ENCODE data around the gene GATM.
"Not testable (repeated sequence)": the region's sequence is repeated elsewhere in the genome, so short reads cannot be mapped to it uniquely, and the experiment has no call there.

Gene GATM

DNA sequence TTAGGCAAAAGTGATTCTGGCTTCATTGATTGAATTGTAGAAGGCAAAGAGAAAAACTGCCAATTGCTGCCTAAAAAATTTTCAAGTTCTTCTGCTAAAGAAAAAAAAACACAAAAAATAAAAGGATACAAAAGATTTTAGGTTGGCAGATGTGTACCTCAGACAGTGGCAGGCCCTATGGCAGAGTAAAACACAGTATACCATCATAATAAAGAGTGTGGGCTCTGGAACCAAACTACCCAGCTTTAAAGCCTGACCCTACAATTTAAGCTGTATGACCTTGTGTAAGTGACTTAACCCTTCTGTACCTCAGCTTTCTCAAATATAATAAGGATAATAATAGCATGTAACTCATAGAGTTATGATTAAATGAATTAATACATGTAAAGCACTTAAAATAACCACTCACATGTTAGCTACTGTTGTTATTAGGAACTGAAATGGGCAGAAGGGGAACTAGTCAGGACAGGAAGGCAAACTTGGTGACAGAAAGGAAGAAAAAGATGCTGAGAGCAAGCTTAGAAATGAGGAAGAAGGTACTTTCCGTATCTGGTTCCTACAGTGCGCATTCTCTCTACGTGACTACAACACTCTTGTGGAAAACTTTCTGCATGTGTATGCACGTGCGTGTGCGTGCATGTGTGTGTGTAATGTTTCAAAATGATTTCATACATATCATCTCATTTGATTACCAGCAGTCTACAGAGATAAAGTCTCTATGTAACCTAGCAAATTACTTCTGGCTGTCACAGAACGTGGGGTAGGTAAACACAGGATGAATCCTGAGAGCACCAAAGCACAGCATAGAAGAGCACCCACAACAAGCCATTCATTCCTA is 13.6 kb upstream of the GATM start:
- DNase-seq (ENCODE audit: low read depth in 4 of 4, low spot score in 1 of 4) = no peak

DNA sequence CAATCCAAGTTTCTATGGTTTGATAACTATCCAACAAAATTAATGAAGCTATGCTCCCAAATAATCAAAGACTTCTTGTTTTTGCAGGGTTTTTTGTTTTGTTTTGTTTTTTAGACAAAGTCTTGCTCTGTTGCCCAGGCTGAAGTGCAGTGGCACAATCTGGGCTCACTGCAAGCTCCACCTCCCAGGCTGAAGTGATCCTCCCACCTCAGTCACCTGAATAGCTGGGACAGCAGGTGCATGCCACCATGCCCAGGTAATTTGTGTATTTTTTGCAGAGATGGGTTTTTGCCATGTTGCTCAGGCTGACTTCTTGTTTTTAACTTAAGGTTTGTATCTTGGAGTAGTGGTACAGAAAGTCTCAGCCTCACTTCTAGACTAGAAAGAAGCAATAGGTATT is 11.0 kb upstream of the GATM start:
- no peak for DNase-seq (ENCODE audit: low read depth in 4 of 4, low spot score in 1 of 4)

DNA sequence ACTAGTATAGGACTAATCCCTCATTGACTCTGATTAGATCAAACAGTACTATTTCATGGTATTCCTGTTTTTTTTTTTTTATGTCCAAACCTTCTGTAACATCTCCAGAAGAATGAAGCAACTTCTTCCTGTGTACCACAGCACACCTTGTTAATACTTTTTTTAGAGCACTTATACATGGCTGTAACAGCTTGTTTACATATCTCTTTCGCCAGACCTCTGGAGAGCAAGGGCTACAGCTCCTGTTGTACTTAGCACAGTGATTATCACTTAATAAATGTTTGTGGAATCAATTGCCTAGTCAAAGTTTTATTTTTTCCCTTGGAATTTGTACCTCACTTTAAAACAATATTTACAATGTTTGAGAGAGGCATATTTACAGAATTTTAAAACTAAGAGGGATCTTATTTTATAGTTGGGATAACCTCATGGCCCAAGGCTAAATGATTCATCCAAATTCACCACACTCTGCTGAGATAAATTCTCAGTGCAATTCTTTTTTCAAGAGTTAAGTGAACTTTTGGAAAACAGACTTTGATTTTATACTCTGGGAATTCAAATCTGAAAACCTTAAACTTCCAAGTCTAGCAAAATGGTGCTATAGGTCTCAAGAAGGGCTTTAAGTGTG is 9.2 kb upstream of the GATM start:
- DNase-seq (ENCODE audit: low read depth in 4 of 4, low spot score in 1 of 4) = no peak

DNA sequence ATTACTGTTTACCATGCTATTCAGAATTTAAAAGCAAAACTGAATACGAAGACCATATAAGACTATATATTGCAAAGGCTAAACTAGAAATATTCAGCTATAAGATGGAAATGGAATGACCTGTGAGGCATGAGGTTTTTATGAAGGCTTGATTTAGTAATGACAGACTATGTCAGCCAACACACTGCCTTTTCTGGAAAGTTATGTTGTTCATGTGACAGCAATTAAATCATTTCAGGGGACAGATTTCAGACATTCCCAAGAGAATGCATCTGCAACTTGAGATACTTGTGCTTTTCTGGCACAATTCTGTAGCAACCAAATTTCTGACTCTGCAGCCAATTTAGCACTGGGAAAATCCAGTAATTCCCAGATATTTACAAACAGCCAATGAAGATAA is 8.6 kb upstream of the GATM start:
- DNase-seq (ENCODE audit: low read depth in 4 of 4, low spot score in 1 of 4) = no peak

DNA sequence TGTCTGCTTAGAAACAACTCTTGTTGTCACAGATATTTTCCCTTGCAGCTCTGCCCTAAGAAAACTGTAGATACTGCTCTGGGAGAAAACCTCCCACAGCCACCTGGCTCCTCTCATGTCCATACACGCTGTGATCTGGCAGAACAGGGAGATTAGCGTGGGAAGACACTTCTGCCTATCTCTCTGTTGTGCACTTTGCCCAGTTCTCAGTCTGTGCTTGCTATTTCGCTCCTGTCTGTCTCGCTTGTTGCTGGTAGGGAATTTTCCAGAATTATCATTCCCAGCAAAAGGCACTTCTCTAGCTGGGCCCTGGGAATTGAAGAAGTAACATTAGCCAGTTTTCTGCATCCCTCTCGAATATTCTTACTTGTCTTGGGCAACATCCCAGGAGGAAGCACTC is 8.1 kb upstream of the GATM start:
- no peak for DNase-seq (ENCODE audit: low read depth in 4 of 4, low spot score in 1 of 4)

DNA sequence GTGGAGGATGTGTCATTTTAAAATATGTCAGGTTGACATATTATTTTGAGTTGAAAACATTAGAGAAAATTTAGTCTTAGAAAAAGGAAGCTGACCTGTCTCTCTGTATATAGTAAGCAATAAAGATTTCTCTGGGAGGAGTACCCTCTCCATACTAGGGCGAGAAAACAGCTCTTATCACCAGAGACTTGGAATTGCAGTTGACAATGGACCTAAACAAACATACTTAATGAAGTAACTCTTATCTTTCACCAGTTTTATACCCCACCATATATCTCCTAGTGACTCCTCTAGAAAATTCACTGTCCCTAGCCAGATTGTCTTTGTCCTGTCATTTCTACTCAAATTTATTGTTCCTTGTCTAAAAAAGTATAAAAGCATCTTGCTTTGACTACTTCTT is 7.2 kb upstream of the GATM start:
- DNase-seq (ENCODE audit: low read depth in 4 of 4, low spot score in 1 of 4) = no peak

DNA sequence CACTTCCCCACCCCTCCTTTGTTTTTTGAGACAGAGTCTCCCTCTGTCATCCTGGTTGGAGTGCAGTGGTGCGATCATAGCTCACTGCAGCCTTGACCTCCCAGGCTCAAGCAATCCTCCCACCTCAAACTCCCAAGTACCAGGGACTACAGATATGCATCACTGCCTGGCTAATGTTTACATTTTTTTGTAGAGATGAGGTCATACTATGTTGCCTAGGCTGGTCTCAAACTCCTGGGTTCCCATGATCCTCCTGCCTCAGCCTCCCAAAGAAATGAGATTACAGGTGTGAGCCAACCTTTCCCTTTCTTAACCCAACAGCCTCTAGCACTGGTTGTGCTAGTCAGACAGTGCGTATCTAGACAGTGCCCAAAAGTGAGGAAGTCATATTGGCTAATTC is 6.4 kb upstream of the GATM start:
- no peak for DNase-seq (ENCODE audit: low read depth in 4 of 4, low spot score in 1 of 4)

DNA sequence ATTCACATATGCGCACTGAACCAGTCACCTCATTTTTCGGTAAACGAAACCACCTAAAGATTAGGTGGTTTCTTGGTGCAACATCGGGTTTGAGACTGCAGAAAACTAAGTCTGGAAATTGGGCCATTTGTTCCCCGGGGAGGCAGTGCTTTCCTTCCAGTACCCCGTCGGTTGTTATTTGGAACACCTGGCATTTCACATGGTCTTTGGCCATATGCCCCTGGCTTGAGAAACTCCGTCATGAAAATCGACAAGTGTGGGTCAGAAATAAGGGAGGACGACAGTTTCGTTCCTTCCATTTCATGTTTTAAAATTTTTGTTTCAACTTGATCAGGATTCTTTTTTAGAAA is 544 bp upstream of the GATM start:
- DNase-seq (ENCODE audit: low read depth in 4 of 4, low spot score in 1 of 4) = no peak

DNA sequence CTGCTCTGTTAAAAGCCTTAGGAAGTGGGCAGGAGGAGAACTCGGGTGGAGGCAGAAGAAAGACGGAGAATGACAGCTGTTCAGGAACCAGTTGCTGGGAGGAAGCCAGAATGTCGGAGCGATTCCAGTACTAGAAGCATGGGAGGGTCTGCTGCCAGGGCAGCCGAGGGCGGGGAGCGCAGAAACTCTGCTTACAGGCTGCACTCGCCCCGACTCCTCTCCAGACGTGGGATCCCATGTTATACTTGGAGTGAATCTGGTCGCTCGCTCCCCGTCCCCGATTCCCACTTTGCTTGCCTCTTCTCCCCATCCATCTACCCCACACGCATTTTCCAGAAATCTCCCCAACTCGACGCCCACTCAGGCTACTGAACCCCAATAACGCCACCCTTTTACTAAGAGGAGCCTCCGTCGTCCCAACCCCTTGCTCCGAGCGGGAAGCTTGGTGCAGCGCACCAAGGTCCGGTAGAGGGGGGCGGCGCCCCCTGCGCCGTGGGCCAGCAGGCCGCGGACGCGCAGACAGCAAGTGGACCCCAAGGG is 665 bp downstream of the GATM start:
- no peak for DNase-seq (ENCODE audit: low read depth in 4 of 4, low spot score in 1 of 4)

DNA sequence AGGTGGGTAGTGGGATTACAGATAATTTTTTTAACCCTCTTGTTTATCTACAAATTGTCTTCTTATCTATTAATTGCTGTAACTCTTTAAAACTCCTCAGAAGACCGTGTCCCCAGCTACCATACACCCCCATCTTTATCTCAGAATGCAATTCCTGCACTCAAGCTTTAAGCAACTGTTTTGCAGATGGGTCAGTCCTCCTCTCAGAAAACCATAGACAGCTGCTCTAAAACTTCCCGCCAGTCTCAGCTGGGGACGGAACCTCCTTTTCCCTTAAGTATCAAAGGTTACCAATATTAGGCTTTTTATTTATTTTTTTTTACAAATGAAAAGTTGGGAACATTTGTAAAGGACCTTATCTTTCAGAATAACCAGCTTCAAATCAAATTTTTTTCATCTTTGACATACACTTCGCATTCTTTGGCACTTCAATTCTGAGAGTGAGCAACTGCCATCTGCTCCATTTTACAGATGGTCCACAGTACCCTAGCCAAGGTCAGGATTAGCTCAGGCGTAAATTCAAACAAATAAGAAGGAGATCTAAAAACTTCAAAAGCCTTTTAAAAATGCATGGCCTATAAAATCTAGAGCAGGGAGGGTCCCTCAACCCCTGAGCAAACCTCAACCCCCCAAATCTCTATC is 1.3 kb downstream of the GATM start:
- DNase-seq (ENCODE audit: low read depth in 4 of 4, low spot score in 1 of 4) = no peak

DNA sequence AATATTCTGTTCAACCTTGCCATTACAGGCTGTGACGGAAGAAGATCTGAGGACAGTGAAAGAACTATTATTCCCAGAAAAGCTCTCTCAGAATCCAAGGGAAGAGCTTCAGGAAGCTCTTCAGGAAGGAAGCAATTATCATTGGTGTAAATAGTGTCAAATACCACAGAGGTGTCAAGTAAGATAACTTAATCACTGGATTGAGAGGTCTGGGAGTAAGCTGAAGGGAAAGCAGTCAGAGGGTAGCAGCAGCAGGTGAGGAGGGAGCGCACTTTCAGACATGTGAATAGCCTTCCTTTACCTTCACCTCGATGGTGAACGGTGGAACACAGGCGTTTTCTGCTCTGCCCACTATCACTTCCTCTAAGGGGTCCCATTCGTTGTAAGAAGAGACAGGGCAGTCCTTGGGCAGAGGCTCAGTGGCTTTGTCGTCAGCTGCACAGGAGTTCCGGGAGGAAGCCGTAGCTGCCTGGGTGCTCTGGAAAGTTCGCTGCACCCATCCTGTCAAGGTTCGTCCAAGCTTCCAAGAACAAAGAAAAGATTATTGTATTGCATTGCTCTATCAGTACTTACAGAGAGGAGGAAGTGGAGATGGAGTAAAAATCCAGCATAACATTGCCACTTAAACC is 1.9 kb downstream of the GATM start:
- DNase-seq (ENCODE audit: low read depth in 4 of 4, low spot score in 1 of 4) = no peak

DNA sequence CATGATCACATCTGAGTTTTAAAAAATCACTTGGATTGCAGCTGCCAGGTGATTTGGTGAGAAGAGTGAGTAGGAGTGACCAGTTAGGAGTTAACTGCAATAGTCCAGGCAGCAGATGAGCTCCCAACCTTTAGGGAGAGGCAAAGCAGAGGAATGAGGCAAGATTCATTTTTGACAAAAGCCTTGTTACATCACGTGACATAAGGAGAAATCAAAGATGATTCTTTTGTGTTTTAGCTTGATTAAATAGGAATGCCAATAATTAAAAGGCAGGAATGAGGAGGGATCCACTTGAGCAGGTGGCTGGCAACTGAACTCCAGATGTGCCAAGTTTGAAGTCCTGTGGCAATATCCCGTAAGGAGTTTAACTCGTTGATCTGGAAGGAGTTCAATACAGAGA is 2.5 kb downstream of the GATM start:
- no peak for DNase-seq (ENCODE audit: low read depth in 4 of 4, low spot score in 1 of 4)

DNA sequence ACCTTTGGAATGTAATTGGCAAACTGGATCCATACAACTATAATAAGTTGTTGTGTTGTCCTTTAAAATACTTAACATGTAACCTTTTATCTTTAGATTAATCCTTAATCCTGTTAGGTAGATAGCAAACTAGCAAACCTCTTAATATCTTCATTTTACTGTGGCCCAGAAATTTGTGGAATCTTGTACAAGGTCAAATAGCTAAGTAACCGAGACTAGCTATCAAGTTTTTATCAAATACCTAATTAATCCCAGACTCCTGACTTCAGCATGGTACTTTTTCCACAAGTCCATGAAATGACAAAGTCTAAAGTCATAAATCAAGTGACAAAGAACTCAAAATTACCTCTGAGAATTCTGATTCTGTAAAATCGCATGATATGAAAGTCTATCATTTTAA is 4.4 kb downstream of the GATM start:
- DNase-seq (ENCODE audit: low read depth in 4 of 4, low spot score in 1 of 4) = no peak

DNA sequence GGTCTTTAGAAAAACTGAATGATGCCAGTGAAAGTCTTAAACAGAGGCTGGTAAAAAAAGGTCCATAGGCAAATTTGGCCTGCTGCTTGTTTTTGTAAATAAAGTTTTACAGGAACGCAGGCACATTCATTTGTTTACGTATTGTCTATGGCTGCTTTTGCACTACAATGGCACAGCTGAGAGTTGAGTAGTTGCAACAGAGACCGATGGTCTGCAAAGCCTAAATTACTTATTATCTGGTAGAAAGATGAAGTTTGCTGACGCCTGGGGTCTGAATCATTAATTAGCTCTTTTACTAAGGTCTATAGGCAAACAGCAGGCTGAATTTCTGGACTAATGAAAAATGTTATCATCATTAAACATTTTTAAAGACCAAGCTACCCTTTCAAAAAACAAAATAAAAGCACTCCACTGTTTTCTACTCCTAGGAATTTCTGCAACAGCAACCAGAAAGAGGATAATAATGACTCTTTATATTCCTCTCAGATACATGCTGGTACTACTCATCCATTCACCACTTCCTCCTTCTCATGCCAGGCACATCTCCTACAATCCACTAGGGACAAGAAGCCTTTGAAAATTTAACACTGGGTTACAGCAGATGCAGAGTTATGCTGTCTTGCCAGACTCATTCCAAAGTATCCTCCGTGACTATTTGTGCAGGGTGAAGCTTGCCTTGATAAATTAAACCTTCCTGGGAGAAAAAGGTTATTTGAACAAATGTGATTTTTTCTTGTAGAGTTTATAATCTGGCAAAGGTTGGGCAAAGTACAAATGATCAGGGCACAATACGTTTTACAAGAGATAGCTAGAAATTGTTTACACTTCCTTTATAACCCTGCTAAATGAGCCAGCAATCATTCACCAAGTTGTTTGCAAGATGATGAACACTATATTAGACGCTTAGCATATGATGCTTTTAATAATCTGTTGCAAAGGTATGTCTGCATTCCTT is 6.0 kb downstream of the GATM start:
- no peak for DNase-seq (ENCODE audit: low read depth in 4 of 4, low spot score in 1 of 4)

DNA sequence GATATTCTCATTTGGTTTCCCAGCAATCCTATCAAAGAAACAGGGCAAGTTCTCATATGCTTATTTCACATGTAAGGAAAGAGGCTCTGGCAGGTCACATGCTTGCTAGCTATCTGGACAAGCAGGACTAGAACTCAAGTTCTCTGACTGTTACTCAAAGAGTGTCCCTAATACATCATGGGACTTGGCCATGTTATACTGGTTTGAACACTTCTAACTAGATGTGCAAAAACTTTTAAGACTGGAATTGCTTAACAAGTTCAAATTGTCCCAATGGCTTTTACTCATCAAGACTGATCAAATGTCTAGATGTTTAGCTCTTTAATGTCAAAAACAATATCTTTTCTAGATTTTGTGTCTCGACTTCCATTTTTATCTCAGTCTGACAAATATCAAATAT is 6.8 kb downstream of the GATM start:
- no peak for DNase-seq (ENCODE audit: low read depth in 4 of 4, low spot score in 1 of 4)

DNA sequence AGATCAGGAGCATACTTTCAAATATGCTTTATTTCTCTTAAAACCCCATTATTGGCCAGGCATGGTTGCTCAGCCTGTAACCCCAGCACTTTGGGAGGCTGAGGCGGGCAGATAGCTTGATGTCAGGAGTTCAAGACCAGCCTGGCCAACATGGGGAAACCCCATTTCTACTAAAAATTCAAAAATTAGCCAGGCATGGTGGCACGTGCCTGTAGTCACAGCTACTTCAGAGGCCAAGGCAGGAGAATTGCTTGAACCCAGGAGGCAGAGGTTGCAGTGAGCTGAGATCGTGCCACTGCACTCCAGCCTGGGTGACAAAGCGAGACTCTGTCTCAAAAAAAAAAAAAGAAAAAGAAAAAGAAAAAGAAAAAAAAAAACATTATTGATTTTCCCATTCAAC is 8.3 kb downstream of the GATM start:
- not testable (repeated sequence) for DNase-seq (ENCODE audit: low read depth in 4 of 4, low spot score in 1 of 4)

DNA sequence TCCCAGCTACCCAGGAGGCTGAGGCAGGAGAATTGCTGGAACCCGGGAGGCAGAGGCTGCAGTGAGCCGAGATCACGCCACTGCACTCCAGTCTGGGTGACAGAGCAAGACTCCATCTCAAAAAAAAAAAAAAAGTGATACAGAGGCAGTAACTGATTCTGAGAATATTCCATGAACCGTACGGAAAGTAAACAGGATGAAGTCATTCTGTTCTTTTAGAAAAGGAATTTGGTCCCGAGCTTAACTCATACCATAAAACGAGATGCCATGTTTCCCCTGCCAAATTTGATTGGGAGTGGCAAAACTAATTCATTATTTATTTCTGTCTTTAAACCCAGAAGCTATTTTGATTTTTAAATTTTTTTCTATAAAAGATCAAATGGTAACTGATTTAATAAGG is 11.1 kb downstream of the GATM start:
- DNase-seq (ENCODE audit: low read depth in 4 of 4, low spot score in 1 of 4) = not testable (repeated sequence)

DNA sequence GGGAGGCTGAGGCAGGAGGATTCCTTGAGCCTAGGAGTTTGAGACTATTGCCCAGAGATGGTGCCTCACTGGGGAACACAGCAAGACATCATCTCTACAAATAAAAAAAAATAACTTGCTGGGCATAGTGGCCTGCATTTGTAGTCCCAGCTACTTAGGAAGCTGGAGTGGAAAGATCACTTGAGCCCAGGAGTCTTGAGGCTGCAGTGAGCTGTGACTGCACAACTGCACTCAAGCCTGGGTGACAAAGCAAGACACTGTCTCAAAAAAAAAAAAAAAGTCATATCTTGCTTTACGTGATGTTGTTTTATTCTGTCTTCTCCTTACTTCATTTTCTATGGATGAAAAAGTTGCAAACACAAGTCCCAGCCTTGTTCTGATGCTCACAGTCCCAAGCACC is 14.1 kb downstream of the GATM start:
- no peak for DNase-seq (ENCODE audit: low read depth in 4 of 4, low spot score in 1 of 4)

DNA sequence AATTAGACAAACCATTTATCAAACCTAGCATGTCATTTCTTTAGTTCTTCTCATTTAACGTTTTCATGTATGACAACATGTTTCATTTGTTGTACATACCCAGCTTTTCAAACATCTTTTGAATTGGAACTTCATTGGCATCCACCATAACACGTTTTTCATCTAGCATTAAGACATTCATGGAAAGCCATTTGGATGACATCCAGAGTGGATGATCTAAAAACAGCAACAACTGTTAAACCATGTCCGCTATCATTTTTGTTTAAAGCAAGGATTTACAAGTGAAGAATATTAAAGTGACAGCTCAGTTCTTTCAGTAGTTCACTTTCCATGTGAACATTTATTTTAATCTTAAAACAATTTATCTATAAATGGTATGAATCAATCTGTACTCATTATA is 14.5 kb downstream of the GATM start:
- no peak for DNase-seq (ENCODE audit: low read depth in 4 of 4, low spot score in 1 of 4)

DNA sequence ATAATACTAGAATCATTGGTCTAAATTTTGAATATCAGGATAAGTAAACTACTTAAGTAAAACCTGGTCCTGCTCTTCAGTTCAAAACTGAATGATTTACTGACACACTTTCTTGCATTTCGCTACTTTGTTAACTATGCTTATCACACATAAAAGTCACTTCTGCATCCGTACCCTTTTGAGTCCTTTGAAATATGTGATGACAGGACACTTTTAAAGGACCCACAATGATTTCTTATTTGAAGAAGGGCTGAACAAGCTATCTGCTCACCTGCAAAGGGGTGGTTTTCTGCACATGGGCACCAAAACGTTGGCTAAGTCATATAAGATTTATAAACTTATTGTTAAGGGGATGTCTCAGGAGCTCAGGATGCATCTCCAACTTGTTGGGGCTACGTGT is 15.0 kb downstream of the GATM start:
- no peak for DNase-seq (ENCODE audit: low read depth in 4 of 4, low spot score in 1 of 4)

DNA sequence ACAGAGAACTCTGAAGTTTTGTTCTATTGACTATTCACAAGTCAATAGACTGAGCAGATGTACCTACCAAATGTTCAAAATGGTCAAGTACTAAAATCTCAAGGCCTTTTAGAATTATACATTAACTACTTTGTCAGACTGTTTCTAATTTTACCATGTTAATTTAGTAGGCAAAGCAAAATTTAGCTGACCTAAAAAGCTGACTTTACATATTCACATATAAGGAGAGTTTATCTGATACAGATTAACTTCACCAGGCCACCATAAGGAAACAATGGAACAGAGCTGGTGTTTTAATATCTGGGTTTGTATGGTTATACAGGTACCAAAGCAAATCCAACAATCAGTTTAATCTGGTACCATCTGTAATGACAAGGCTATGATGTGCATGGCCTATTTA is 15.9 kb downstream of the GATM start:
- DNase-seq (ENCODE audit: low read depth in 4 of 4, low spot score in 1 of 4) = no peak
